G401 (cell line): ENCODE measurements around the gene FAM171A1. TPM values are rescaled to one million over a fixed set of nuclear protein-coding genes. Genes with fewer than 3 reads are reported as not detected.
A peak's percentile ranks its signal among the peaks of the same experiment; 100 is the strongest.

Source experiments
- DNase-seq: peaks from one replicate; pipeline ENCODE4 v3.0.0-alpha.2; 2015; ENCODE audit warnings: low spot score
- in situ Hi-C: cut with HindIII; loops from 2 replicates; pipeline ENCODE4 v1.10.0; 2016; ENCODE audit warnings: low sequenced_read_pairs, mixed read lengths
- total RNA-seq: library from RNA; depleted of rRNA; stranded (reverse); fragments of >200 nt; shearing (Covaris generic); gene quantifications from 2 replicates; pipeline ENCODE4 v1.2.3, GENCODE V29; 2014

Gene FAM171A1
- total RNA-seq, 1 experiment from 2014 or later: 2.6 TPM

- DNase-seq: no peak
- in situ Hi-C loops: no loop called here
These were observed 107.3 kb downstream of the FAM171A1 start for GRCh38 chr10:15263657-15264323.

GRCh38 chr10:15262036-15262713 is 108.9 kb downstream of the FAM171A1 start:
- in situ Hi-C loops: no loop called here
- DNase-seq: peak; percentile 60

GRCh38 chr10:15259136-15259535 is 112.0 kb downstream of the FAM171A1 start:
- in situ Hi-C loops: no loop called here

GRCh38 chr10:15258255-15258654 is 112.8 kb downstream of the FAM171A1 start:
- DNase-seq: no peak
- in situ Hi-C loops: no loop called here

More at GRCh38 chr10:15259136-15259535, 112.0 kb downstream of the FAM171A1 start:
- no peak for DNase-seq

- DNase-seq: no peak
- in situ Hi-C loops: no loop called here
These were observed 115.1 kb downstream of the FAM171A1 start for GRCh38 chr10:15255961-15256360.

GRCh38 chr10:15254808-15255648 is 116.1 kb downstream of the FAM171A1 start:
- no peak for DNase-seq
- in situ Hi-C loops: no loop called here

- DNase-seq: no peak
- in situ Hi-C loops: no loop called here
These were observed 116.9 kb downstream of the FAM171A1 start for GRCh38 chr10:15253951-15254807.

- in situ Hi-C loops: no loop called here
- DNase-seq: no peak
These were observed 118.7 kb downstream of the FAM171A1 start for GRCh38 chr10:15252396-15252795.

GRCh38 chr10:15251791-15252380 is 119.2 kb downstream of the FAM171A1 start:
- no peak for DNase-seq
- in situ Hi-C loops: no loop called here

GRCh38 chr10:15245530-15245929 is 125.6 kb downstream of the FAM171A1 start:
- in situ Hi-C loops: no loop called here
- no peak for DNase-seq

GRCh38 chr10:15244635-15245197 is 126.4 kb downstream of the FAM171A1 start:
- in situ Hi-C loops: no loop called here
- DNase-seq: no peak

GRCh38 chr10:15242261-15242840 is 128.7 kb downstream of the FAM171A1 start:
- no peak for DNase-seq
- in situ Hi-C loops: no loop called here

- no peak for DNase-seq
- in situ Hi-C loops: no loop called here
These were observed 129.8 kb downstream of the FAM171A1 start for GRCh38 chr10:15241306-15241705.

- peak; percentile 59 for DNase-seq
- in situ Hi-C loops: no loop called here
These were observed 132.3 kb downstream of the FAM171A1 start for GRCh38 chr10:15238555-15239335.

GRCh38 chr10:15237351-15237750 is 133.7 kb downstream of the FAM171A1 start:
- in situ Hi-C loops: no loop called here
- no peak for DNase-seq

GRCh38 chr10:15236340-15236739 is 134.7 kb downstream of the FAM171A1 start:
- DNase-seq: no peak
- in situ Hi-C loops: no loop called here

- in situ Hi-C loops: no loop called here
- no peak for DNase-seq
These were observed 138.8 kb downstream of the FAM171A1 start for GRCh38 chr10:15232279-15232678.
